KOPT-K1 (cell line): ENCODE data around the gene SCN10A.

Experiments used
- H3K27ac ChIP-seq: fragments of 200-600 bp; sonication (generic); 2 replicates; pipeline ENCODE4 v1.5.1; 2016; ENCODE audit warnings: antibody characterized with exemption, mild to moderate bottlenecking, low read depth, low read length; ENCODE audit not compliant: poor library complexity, severe bottlenecking
- H3K36me3 ChIP-seq: fragments of 200-600 bp; sonication (generic); 2 replicates; pipeline ENCODE4 v1.5.1; 2017; ENCODE audit warnings: antibody characterized with exemption, mild to moderate bottlenecking, low read length, moderate library complexity; ENCODE audit not compliant: insufficient read depth
- H3K9me3 ChIP-seq: fragments of 200-600 bp; sonication (generic); 2 replicates; pipeline ENCODE4 v1.5.1; 2017; ENCODE audit warnings: antibody characterized with exemption, low read length, mild to moderate bottlenecking; ENCODE audit not compliant: insufficient read depth, poor library complexity, severe bottlenecking

Gene SCN10A

DNA sequence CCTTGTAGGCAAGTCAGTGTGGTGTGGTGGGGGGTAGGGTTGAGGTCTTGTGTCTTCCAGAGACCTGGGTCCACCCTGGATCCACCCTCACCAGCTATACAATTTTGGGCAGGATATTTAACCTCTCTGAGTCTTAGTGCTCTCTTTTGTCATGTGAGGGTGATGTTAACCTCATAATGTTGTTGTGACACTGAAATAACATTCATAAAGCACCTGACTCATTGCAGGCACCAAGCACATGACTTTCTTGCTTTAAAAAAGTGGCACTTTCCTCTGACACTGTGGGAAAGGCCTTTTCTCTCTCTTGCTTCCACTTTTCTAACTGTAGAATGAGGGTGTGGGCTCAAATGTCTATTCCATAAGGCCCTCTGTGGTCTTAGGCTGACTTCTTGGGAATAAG is 75.5 kb downstream of the SCN10A start:
- no peaks in the 10 kb centered on the region for H3K36me3 ChIP-seq
- no peaks in the 10 kb centered on the region for H3K9me3 ChIP-seq
- H3K27ac ChIP-seq, result no peak overlapping the region

DNA sequence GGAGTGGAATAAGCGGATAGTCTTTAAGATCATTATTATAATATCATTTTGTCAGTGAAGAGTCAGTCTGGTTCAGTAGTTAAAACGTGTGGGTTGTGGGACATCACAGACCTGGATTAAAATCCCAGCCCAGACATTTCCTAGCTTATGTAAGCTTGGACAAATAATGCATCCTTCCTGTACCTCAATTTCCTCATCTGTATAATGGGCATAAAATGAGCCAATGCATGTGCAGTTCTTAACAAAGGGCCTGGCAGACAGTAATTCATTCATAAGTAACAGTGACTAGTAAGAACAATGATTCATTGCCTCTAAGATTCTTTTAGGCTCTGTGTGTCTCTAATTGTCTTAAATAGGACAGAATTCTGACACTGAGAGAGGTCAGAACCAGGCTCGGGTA is 76.1 kb downstream of the SCN10A start:
- no peaks in the 10 kb centered on the region for H3K36me3 ChIP-seq
- no peaks in the 10 kb centered on the region for H3K9me3 ChIP-seq
- no peak overlapping the region for H3K27ac ChIP-seq

GRCh38 chr3:38739396-38739689 is 76.7 kb downstream of the SCN10A start:
- Histone ChIP-seq H3K36me3 (no peaks in the 10 kb centered on the region), H3K27ac (no peak overlapping the region), H3K9me3 (no peaks in the 10 kb centered on the region)

DNA sequence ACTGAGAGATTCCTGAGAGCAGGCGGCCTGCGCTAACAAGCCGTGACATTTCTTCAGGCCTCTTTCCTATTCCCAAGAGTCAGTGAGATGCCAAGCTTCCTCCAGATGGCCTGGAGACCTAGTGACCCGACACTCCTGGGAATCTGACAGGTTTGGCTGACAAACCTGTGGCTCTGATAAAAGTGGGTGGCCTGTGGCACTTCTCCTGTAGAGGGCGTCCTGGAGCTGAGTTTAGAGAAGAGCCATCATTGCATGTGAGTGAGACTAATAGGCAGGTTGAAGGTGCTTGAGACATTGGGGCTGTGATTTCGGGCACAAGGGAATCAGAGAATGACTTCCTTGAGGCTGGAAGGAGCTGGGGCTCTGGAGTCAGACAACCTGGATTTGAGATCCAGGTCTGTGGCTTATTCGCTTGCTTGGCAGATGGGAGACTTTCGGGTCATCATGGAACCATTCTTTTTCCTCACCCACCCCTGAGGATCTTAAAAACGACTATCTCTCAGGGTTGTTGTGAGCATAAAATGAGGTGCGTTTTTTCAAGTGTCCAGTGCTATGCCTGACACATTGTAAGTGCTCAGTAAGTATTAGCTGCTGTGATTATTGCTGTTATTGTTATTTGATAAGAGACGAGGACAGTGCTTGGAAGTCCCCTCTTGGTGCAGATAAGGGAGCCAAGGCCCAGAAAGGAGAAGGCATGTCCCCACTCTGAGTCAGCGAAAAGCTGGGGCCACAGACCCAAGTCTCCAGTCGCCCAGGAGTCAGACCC is 77.2 kb downstream of the SCN10A start:
- no peak overlapping the region for H3K27ac ChIP-seq
- no peaks in the 10 kb centered on the region for H3K36me3 ChIP-seq
- no peaks in the 10 kb centered on the region for H3K9me3 ChIP-seq

GRCh38 chr3:38731522-38731921 is 84.5 kb downstream of the SCN10A start:
- H3K9me3 ChIP-seq, result no peaks in the 10 kb centered on the region
- no peaks in the 10 kb centered on the region for H3K36me3 ChIP-seq
- no peak overlapping the region for H3K27ac ChIP-seq

GRCh38 chr3:38730281-38730680 is 85.7 kb downstream of the SCN10A start:
- H3K36me3 ChIP-seq, result no peaks in the 10 kb centered on the region
- H3K27ac ChIP-seq, result no peak overlapping the region
- H3K9me3 ChIP-seq, result no peaks in the 10 kb centered on the region

DNA sequence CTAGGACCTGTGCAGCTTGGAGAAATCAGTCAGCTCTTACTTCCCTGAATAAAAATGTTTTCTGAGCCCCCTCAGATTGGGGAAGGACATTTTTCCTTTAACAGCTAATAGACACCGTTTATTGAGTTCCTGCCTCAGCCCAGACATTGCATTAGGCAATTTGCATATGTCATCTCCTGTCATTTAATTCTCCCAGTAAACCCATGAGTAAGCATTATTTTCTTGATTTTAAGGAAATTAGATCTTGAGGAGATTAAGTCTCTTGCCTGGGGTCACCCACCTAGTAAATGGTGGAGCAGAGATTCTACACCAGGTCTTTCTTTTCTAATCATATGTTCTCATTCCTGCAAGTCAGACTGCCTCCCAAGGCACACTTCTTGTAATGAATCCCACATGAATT is 88.0 kb downstream of the SCN10A start:
- H3K36me3 ChIP-seq, result no peaks in the 10 kb centered on the region
- no peaks in the 10 kb centered on the region for H3K9me3 ChIP-seq
- H3K27ac ChIP-seq, result no peak overlapping the region

GRCh38 chr3:38726751-38727150 is 89.3 kb downstream of the SCN10A start:
- no peaks in the 10 kb centered on the region for H3K9me3 ChIP-seq
- no peaks in the 10 kb centered on the region for H3K36me3 ChIP-seq
- H3K27ac ChIP-seq, result no peak overlapping the region

GRCh38 chr3:38725726-38726419 is 90.1 kb downstream of the SCN10A start:
- H3K9me3 ChIP-seq, result no peaks in the 10 kb centered on the region
- H3K27ac ChIP-seq, result no peak overlapping the region

GRCh38 chr3:38724392-38724736 is 91.7 kb downstream of the SCN10A start:
- Histone ChIP-seq H3K27ac (no peak overlapping the region), H3K9me3 (no peaks in the 10 kb centered on the region), H3K36me3 (no peaks in the 10 kb centered on the region)

More at GRCh38 chr3:38725726-38726419, 90.1 kb downstream of the SCN10A start:
- H3K36me3 ChIP-seq, result no peaks in the 10 kb centered on the region

DNA sequence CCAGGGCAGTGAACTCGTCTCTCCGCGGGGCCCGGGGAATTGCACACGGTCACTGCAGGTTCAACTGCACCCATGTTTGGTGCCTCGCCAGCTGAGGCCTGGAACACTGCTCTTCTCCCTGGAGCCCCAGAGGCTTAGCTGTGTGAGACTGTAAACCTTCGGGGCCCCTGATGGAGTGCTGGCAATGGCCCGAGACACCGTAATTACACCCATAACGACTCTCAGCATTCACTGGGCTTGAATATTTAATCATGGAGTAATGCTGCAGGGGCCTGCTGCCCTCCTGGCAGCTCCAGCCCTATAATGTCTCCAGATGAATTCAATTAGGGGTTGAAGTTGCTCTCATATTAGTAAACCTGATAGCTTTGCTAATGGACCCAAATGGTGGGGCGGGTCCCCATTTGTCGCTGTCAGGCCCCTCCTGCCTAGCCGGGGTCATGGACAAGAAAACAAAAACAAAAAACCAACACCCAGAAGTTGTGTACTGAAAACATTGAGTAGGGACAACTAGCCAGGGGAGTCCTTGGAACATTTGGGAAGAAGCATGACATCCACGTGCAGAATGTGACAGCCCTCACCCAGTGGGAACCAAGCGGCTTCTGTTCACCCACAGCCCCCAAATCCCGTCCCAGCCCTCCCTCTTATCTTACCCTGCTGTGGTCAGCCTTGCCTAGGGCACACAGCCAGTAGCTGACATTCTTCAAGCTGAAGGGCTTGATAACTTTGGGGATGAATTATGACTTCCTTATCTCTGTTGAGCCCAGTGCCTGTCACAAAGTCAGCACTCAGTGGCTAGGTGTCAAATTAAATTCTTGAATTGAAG is 92.2 kb downstream of the SCN10A start:
- Histone ChIP-seq H3K9me3 (no peaks in the 10 kb centered on the region), H3K27ac (no peak overlapping the region)

DNA sequence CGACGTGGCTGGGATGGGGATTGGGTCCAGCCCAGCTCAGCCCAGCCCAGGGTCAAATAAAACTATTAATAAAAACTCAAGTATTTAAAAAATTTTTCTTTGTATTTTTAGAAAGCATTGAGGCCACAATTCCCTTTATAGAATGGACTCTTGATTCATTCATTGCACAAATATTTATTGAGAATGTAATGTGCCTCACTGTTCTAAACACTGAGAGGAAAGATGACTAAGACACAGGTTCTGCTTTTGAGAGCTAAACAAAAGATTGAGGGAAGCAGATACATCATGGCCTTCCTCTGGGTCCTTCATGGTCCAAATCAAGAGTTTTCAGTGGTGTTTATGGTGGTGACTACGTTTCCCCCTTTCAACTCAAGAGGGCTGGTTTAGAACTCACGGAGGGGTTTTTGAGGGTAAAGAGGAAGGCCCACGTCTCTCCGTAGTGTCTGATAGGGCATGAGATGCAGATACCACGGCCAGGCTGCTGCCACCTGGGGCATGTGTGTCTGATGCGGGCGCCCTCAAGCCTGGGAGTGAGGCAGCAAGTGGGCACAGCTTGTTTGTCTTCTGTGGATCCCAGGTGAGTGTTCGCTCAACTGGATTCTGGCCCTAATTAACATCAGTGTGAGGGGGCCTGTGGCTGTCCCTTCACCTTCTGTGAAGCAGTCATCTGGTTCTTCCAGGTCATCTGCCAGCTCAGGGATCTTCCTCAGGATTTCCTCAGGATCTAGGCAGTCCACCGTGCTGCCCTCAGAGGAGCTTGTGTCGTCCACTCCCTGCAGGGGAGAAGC is 93.0 kb downstream of the SCN10A start:
- Histone ChIP-seq H3K36me3 (no peaks in the 10 kb centered on the region), H3K9me3 (no peaks in the 10 kb centered on the region), H3K27ac (no peak overlapping the region)

More for the DNA sequence above, 92.2 kb downstream of the SCN10A start:
- H3K36me3 ChIP-seq, result no peaks in the 10 kb centered on the region

DNA sequence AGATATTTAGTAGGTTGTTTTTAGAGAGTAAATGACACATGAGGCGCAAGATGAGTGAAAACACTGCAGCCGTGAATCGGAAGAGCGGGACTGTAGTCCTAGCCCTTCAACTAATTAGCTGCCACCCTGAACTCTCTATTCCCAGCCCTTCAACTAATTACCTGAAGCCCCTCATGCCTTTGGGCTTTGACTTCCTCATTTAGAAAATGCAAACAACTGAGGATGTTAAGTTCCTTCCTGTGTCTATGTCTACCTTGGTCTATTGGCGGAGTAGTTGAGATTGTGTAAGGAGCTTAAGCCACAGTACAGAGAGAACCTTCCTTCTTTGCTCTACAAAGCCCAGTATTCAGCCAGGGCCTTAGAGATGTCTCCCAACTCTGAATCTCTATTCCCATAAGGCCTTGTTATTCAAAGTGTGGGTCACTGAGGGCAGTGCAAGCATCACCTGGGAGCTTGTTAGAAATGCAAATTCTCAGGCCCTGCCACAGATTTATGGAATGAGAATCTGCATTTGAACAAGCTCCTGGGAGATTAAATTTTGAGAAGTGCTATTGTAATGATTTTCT is 94.7 kb downstream of the SCN10A start:
- Histone ChIP-seq H3K36me3 (no peaks in the 10 kb centered on the region), H3K27ac (no peak overlapping the region)

GRCh38 chr3:38720465-38720864 is 95.6 kb downstream of the SCN10A start:
- H3K27ac ChIP-seq, result no peak overlapping the region
- no peaks in the 10 kb centered on the region for H3K36me3 ChIP-seq
- H3K9me3 ChIP-seq, result no peaks in the 10 kb centered on the region

More for the DNA sequence above, 94.7 kb downstream of the SCN10A start:
- H3K9me3 ChIP-seq, result no peaks in the 10 kb centered on the region
